ENCODE measurements around the gene C2CD4D. TPM values are rescaled to one million over a fixed set of nuclear protein-coding genes. Genes with fewer than 3 reads are reported as not detected.
"Not testable (repeated sequence)": the region's sequence is repeated elsewhere in the genome, so short reads cannot be mapped to it uniquely, and the experiment has no call there.

The C2CD4D gene
- total and polyA plus RNA-seq, 12 donors: 0.06 to 0.55 (median 0.22) TPM; not detected in 6

DNA sequence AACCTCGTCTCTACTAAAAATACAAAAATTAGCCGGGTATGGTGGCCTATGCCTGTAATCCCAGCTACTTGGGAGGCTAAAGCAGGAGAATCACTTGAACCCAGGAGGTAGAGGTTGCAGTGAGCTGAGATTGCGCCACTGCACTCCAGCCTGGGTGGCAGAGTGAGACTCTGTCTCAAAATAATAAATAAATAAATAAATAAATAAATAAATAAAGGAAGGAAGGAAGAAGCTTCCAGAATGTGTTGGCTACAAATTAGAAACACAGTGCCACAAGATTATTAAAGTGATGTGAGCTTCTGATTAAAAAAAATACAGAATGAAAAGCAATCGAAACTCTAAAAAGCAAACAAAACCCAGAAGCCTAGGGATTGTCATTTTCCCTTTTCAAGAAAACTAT is 44.3 kb upstream of the C2CD4D start:
- H3K27me3 ChIP-seq; H3K27ac ChIP-seq; DNase-seq; H3K4me3 ChIP-seq; H3K9me3 ChIP-seq (replicated peaks in 1 of 3); H3K36me3 ChIP-seq (replicated peaks in 1 of 2); intact Hi-C loops (cut with DNase I); H3K4me1 ChIP-seq (replicated peaks in 1 of 2): not testable (repeated sequence)
- WGBS, 4 donors: 86 to 97% (median 92%) methylated on average over 4 of the region's 4 CpGs

DNA sequence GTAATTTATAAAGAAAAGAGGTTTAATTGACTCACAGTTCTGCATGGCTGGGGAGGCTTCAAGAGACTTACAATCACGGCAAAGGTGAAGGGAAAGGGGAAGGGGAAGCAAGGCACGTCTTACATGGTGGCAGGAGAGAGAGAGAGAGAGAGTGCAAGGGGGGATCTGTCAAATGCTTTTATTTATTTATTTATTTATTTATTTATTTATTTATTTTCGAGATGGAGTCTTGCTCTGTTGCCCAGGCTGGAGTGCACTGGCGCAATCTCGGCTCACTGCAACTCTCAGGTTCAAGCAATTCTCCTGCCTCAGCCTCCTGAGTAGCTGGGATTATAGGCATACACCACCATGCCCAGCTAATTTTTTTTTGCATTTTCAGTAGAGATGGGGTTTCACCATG is 43.3 kb upstream of the C2CD4D start:
- intact Hi-C loops (cut with DNase I); H3K27me3 ChIP-seq; H3K36me3 ChIP-seq (replicated peaks in 1 of 2); H3K27ac ChIP-seq; H3K9me3 ChIP-seq (replicated peaks in 1 of 3); DNase-seq; H3K4me3 ChIP-seq; H3K4me1 ChIP-seq (replicated peaks in 1 of 2): not testable (repeated sequence)
- 90 to 96% (median 93%) methylated on average over 5 of the region's 5 CpGs for WGBS, 4 donors

DNA sequence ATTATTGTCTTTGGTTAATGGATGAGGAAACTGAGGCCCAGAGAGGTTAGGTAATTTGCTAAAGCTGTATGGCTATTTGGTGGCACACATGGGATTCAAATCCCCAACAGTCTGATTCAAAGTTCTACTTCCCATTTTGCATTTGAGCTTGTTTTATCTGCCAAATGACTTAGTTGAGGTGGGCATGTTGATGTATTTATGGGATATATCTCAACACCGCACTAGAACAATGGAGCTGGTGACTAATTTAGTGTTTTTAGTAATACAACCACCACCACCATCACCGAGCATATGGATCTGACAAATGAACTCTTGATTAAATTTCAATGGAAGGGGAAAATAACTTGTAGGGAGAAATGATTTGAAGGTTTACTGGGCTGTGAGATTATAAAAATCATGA is 42.8 kb upstream of the C2CD4D start:
- WGBS, 4 donors: 96 to 99% (median 97%) methylated on average over 2 of the region's 2 CpGs
- Histone ChIP-seq H3K36me3 (replicated peaks in 1 of 2) (no peaks in the 10 kb centered on the region), H3K9me3 (replicated peaks in 1 of 3) (no peaks in the 10 kb centered on the region), H3K4me3 (no peak overlapping the region), H3K27ac (no peak overlapping the region), H3K4me1 (replicated peaks in 1 of 2) (no peaks in the 10 kb centered on the region), H3K27me3 (no peaks in the 10 kb centered on the region)
- TF ChIP-seq, protein P1, sequence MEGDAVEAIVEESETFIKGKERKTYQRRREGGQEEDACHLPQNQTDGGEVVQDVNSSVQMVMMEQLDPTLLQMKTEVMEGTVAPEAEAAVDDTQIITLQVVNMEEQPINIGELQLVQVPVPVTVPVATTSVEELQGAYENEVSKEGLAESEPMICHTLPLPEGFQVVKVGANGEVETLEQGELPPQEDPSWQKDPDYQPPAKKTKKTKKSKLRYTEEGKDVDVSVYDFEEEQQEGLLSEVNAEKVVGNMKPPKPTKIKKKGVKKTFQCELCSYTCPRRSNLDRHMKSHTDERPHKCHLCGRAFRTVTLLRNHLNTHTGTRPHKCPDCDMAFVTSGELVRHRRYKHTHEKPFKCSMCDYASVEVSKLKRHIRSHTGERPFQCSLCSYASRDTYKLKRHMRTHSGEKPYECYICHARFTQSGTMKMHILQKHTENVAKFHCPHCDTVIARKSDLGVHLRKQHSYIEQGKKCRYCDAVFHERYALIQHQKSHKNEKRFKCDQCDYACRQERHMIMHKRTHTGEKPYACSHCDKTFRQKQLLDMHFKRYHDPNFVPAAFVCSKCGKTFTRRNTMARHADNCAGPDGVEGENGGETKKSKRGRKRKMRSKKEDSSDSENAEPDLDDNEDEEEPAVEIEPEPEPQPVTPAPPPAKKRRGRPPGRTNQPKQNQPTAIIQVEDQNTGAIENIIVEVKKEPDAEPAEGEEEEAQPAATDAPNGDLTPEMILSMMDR (IDR thresholded peaks at IDR 0.05): no peak
- no peak for TF ChIP-seq POLR2A (IDR thresholded peaks at IDR 0.05)
- no peak for DNase-seq
- intact Hi-C loops (cut with DNase I): no loop called here

DNA sequence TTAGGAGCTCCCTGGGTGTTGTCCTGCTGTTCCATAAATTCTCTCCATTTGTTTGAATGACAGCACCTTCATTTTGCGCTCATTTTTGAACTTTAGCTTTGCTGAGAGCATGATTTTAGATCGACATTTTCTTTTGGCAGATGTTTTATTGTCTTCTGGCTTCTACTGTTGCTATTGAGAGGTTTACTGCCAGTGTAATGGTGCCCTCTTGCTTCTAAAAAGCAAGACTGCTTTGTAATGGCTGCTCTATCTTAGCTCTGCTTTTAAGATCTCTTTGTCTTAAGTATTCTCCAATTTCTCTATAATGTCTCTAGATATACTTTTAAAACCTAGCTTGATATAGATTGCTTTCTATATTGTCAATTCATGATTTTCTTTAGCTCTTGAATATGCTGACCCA is 41.9 kb upstream of the C2CD4D start:
- H3K36me3 ChIP-seq (replicated peaks in 1 of 2): no peaks in the 10 kb centered on the region
- intact Hi-C loops (cut with DNase I): no loop called here
- no peaks in the 10 kb centered on the region for H3K27me3 ChIP-seq
- H3K9me3 ChIP-seq (replicated peaks in 1 of 3): no peaks in the 10 kb centered on the region
- H3K4me1 ChIP-seq (replicated peaks in 1 of 2): no peaks in the 10 kb centered on the region
- TF ChIP-seq, protein P1 (IDR thresholded peaks at IDR 0.05): no peak
- no peak for TF ChIP-seq POLR2A (IDR thresholded peaks at IDR 0.05)
- no peak overlapping the region for H3K27ac ChIP-seq
- 47 to 61% (median 55%) methylated on average over 2 of the region's 2 CpGs for WGBS, 4 donors
- DNase-seq: no peak
- H3K4me3 ChIP-seq: no peak overlapping the region

DNA sequence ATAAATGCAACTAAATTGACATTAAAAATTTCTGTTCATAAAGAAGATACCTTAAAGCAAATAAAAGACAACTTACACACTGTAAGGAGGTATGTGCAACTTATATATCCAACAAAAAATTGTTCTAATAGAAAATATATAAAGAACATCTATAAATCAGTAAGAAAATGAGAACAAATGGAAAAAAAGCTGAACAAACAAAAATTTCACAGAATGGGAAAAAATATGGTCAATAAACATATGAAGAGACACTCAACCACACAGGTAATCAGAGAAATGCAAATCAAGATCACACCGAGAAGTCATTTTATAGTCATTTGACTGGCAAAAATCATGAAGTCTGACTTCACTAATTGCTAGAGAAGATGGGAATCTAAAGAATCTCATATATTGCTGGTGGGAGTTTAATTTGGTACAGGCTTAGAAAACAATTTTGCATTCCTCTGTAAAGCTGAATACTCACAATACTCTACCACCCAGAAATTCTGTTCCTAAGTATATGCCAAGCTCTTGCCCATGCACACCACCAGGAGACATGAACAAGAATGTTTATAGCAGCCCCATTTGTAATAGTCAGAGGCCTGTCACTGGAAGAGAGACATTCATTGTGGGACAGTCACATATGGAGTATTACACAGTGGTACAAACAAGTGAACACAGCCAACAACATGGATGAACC is 35.9 kb upstream of the C2CD4D start:
- whole genome bisulfite sequencing, 4 donors: 97 to 100% (median 97%) methylated on average over 1 of the region's 1 CpG
- no peak overlapping the region for H3K4me3 ChIP-seq
- no peaks in the 10 kb centered on the region for H3K4me1 ChIP-seq (replicated peaks in 1 of 2)
- H3K9me3 ChIP-seq (replicated peaks in 1 of 3): no peaks in the 10 kb centered on the region
- no peak for TF ChIP-seq POLR2A (IDR thresholded peaks at IDR 0.05)
- TF ChIP-seq, protein P1 (IDR thresholded peaks at IDR 0.05): no peak
- no peak overlapping the region for H3K27ac ChIP-seq
- intact Hi-C loops (cut with DNase I): no loop called here
- peaks cover 0 to 8% of the 10 kb centered on the region in 2 donors for H3K36me3 ChIP-seq (replicated peaks in 1 of 2)
- DNase-seq: no peak
- H3K27me3 ChIP-seq: no peaks in the 10 kb centered on the region

DNA sequence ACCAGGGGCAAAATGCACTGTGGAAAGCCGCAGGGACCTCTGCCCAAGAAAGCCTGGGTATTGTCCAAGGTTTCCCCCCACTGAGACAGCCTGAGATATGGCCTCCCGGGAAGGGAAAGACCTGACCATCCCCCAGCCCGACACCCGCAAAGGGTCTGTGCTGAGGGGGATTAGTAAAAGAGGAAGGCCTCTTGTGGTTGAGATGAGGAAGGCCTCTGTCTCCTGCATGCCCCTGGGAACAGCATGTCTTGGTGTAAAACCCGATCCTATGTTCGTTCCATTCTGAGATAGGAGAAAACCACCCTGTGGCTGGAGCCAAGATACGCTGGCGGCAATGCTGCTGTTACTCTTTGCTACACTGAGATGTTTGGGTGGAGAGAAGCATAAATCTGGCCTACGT is 33.2 kb upstream of the C2CD4D start:
- H3K36me3 ChIP-seq (replicated peaks in 1 of 2); H3K9me3 ChIP-seq (replicated peaks in 1 of 3); H3K4me3 ChIP-seq; H3K4me1 ChIP-seq (replicated peaks in 1 of 2); H3K27me3 ChIP-seq; H3K27ac ChIP-seq; intact Hi-C loops (cut with DNase I); DNase-seq: not testable (repeated sequence)
- WGBS, 4 donors: 65 to 77% (median 73%) methylated on average over 8 to 9 of the region's 9 CpGs
